HG02588 (cell line): ENCODE results near the gene BCKDHB.

Experiments
- ATAC-seq: cut with Tn5 transposase; IDR thresholded peaks from one replicate; pipeline ENCODE4 v1.9.1; 2021; ENCODE audit warnings: mild to moderate bottlenecking, moderate library complexity; ENCODE audit not compliant: unreplicated experiment

BCKDHB gene

GRCh38 chr6:80364149-80364548 lies 257.7 kb downstream of the BCKDHB start:
- ATAC-seq, result no peak

GRCh38 chr6:80366051-80366450 lies 259.6 kb downstream of the BCKDHB start:
- ATAC-seq, result no peak

GRCh38 chr6:80366714-80367113 lies 260.2 kb downstream of the BCKDHB start:
- no peak for ATAC-seq

DNA sequence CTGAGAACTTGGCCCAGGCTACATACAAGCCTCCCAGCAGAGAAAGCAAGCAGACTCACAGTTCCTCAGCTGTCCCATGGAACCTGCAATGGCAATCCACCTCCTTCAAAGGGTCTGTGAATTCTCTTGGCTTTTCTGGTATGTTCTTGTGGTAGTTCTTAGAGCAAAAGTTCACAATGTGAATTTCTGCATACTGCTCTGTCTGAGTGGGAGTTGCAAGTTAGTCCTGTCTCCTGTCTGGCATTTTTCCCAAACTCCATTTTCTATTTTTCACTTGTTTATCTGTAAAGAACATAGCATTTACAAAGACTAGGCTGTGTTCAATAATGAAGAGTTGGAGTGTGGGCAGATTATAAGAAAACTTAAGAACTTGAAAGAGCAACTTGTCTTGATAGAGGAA lies 269.9 kb downstream of the BCKDHB start:
- ATAC-seq, result no peak

- no peak for ATAC-seq
Measured at GRCh38 chr6:80380566-80380965, 274.1 kb downstream of the BCKDHB start.

GRCh38 chr6:80382811-80383210 lies 276.3 kb downstream of the BCKDHB start:
- no peak for ATAC-seq

DNA sequence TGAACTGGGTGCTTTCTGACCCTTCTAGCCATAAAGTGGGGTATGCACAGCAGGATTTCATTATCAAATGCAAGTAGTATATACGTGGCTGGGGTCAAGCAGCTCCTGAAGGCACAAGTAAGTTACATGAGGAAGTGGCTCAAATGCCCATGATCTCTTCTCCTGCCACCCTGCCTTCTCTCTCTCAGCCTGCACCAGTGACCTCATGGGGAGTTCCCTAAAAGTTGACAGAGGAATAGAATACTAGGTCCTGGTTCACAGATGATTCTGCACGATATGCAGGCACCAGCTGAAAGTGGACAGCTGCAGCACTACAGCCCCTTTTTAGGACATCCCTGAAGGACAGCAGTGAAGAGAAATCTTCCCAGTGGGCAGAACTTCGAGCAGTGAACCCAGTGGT lies 282.0 kb downstream of the BCKDHB start:
- ATAC-seq, result peak; percentile 60
